Naive B cell (primary cell): ENCODE results near the gene GRID2. TPM values are rescaled to one million over a fixed set of nuclear protein-coding genes. Genes with fewer than 3 reads are reported as not detected.

Source experiments
- ATAC-seq, 2 donors: fragments of 150-1000 bp; cut with Tn5 transposase; 2 replicates each; pipeline ENCODE4 v1.10.0; 2021; ENCODE audit warnings: low read depth in 2 of 2, mild to moderate bottlenecking in 2 of 2, moderate library complexity in 2 of 2
- DNase-seq: peaks from one replicate; pipeline ENCODE4 v3.0.0; 2022
- H3K27ac Mint-ChIP-seq, 6 donors: one replicate each; pipeline ENCODE4 v1.8.0; 2020 to 2022; ENCODE audit warnings: mild to moderate bottlenecking in 6 of 6, mixed read lengths in 6 of 6, moderate library complexity in 5 of 6, inconsistent platforms in 2 of 6
- H3K27me3 Mint-ChIP-seq, 3 donors: one replicate each; pipeline ENCODE4 v1.8.0; 2021 to 2022; ENCODE audit warnings: mixed read lengths in 3 of 3, mild to moderate bottlenecking in 1 of 3
- H3K36me3 Mint-ChIP-seq, 2 donors: one replicate each; pipeline ENCODE4 v1.8.0; 2020 to 2022; ENCODE audit warnings: mixed read lengths in 2 of 2, inconsistent platforms in 1 of 2, mild to moderate bottlenecking in 1 of 2
- H3K4me1 Mint-ChIP-seq, 3 donors: one replicate each; pipeline ENCODE4 v1.8.0; 2020 to 2022; ENCODE audit warnings: mixed read lengths in 3 of 3, inconsistent platforms in 1 of 3, mild to moderate bottlenecking in 1 of 3, moderate library complexity in 1 of 3
- H3K4me3 Mint-ChIP-seq, 8 donors: one replicate each; pipeline ENCODE4 v1.8.0; 2020 to 2022; ENCODE audit warnings: mild to moderate bottlenecking in 8 of 8, mixed read lengths in 8 of 8, moderate library complexity in 8 of 8, inconsistent platforms in 2 of 8
- H3K9me3 Mint-ChIP-seq, 7 donors: one replicate each; pipeline ENCODE4 v1.8.0; 2020 to 2022; ENCODE audit warnings: mixed read lengths in 7 of 7, mild to moderate bottlenecking in 5 of 7, inconsistent platforms in 2 of 7, moderate library complexity in 1 of 7
- polyA plus RNA-seq, 6 donors: library from polyadenylated mRNA; unstranded; fragments of 300-500 nt; fragmentation: Illumina TruSeq; gene quantifications; one replicate each; pipeline ENCODE4 v1.2.3, GENCODE V29; 2021; ENCODE audit warnings: low read depth in 6 of 6

The GRID2 gene
- polyA plus RNA-seq, 6 donors from 2014 or later = not detected

- Mint-ChIP-seq H3K36me3 (no peaks in the 10 kb centered on the region), H3K27me3 (no peaks in the 10 kb centered on the region), H3K4me3 (no peak overlapping the region), H3K9me3 (peaks cover 0 to 13% (median 2%) of the 10 kb centered on the region in 7 donors), H3K4me1 (no peaks in the 10 kb centered on the region), H3K27ac (no peak overlapping the region)
- ATAC-seq (no peak), DNase-seq (no peak)
These were observed 1110.3 kb downstream of the GRID2 start for GRCh38 chr4:93414041-93414550.

- Mint-ChIP-seq H3K4me1 (no peaks in the 10 kb centered on the region), H3K27ac (no peak overlapping the region), H3K36me3 (no peaks in the 10 kb centered on the region), H3K4me3 (no peak overlapping the region), H3K9me3 (peaks cover 0 to 8% (median 0%) of the 10 kb centered on the region in 7 donors), H3K27me3 (no peaks in the 10 kb centered on the region)
- ATAC-seq (no peak), DNase-seq (no peak)
These were observed 1112.8 kb downstream of the GRID2 start for GRCh38 chr4:93416344-93417128.

GRCh38 chr4:93431371-93431770, 1127.6 kb downstream of the GRID2 start:
- DNase-seq (no peak), ATAC-seq (no peak)
- Mint-ChIP-seq H3K9me3 (peaks cover 0 to 9% (median 3%) of the 10 kb centered on the region in 7 donors), H3K4me1 (no peaks in the 10 kb centered on the region), H3K27ac (no peak overlapping the region), H3K27me3 (no peaks in the 10 kb centered on the region), H3K4me3 (no peak overlapping the region), H3K36me3 (no peaks in the 10 kb centered on the region)

- no peaks in the 10 kb centered on the region for H3K27me3 Mint-ChIP-seq
- DNase-seq (no peak), ATAC-seq (no peak)
- H3K27ac Mint-ChIP-seq = no peak overlapping the region
- no peaks in the 10 kb centered on the region for H3K4me1 Mint-ChIP-seq
- H3K36me3 Mint-ChIP-seq = no peaks in the 10 kb centered on the region
- H3K4me3 Mint-ChIP-seq = no peak overlapping the region
- H3K9me3 Mint-ChIP-seq = peaks cover 0 to 9% (median 5%) of the 10 kb centered on the region in 7 donors
These were observed 1130.1 kb downstream of the GRID2 start for GRCh38 chr4:93433840-93434239.

- Mint-ChIP-seq H3K9me3 (peaks cover 0 to 16% (median 5%) of the 10 kb centered on the region in 7 donors), H3K27me3 (no peaks in the 10 kb centered on the region), H3K27ac (no peak overlapping the region), H3K36me3 (no peaks in the 10 kb centered on the region), H3K4me3 (no peak overlapping the region), H3K4me1 (no peaks in the 10 kb centered on the region)
- DNase-seq (no peak), ATAC-seq (no peak)
These were observed 1132.3 kb downstream of the GRID2 start for GRCh38 chr4:93436000-93436626.

GRCh38 chr4:93437991-93438390, 1134.2 kb downstream of the GRID2 start:
- Mint-ChIP-seq H3K4me3 (no peak overlapping the region), H3K36me3 (no peaks in the 10 kb centered on the region), H3K27me3 (no peaks in the 10 kb centered on the region), H3K4me1 (no peaks in the 10 kb centered on the region), H3K27ac (no peak overlapping the region), H3K9me3 (peaks cover 0 to 16% (median 5%) of the 10 kb centered on the region in 7 donors)
- DNase-seq = no peak
- no peak for ATAC-seq

- H3K27ac Mint-ChIP-seq = no peak overlapping the region
- H3K27me3 Mint-ChIP-seq = no peaks in the 10 kb centered on the region
- ATAC-seq = no peak
- no peak overlapping the region for H3K4me3 Mint-ChIP-seq
- no peak for DNase-seq
- no peaks in the 10 kb centered on the region for H3K36me3 Mint-ChIP-seq
- H3K9me3 Mint-ChIP-seq = peaks cover 0 to 5% (median 2%) of the 10 kb centered on the region in 7 donors
- H3K4me1 Mint-ChIP-seq = no peaks in the 10 kb centered on the region
These were observed 1141.1 kb downstream of the GRID2 start for GRCh38 chr4:93444860-93445259.

- Mint-ChIP-seq H3K4me1 (no peaks in the 10 kb centered on the region), H3K9me3 (peaks cover 0 to 4% (median 0%) of the 10 kb centered on the region in 7 donors), H3K36me3 (no peaks in the 10 kb centered on the region), H3K27me3 (no peaks in the 10 kb centered on the region), H3K27ac (no peak overlapping the region), H3K4me3 (no peak overlapping the region)
- DNase-seq (no peak), ATAC-seq (no peak)
These were observed 1142.3 kb downstream of the GRID2 start for GRCh38 chr4:93446038-93446437.

GRCh38 chr4:93448691-93449293, 1145.0 kb downstream of the GRID2 start:
- peaks cover 0 to 4% (median 0%) of the 10 kb centered on the region in 7 donors for H3K9me3 Mint-ChIP-seq
- DNase-seq (no peak), ATAC-seq (no peak)
- no peak overlapping the region for H3K27ac Mint-ChIP-seq
- no peaks in the 10 kb centered on the region for H3K27me3 Mint-ChIP-seq
- H3K4me1 Mint-ChIP-seq = no peaks in the 10 kb centered on the region
- H3K4me3 Mint-ChIP-seq = no peak overlapping the region
- no peaks in the 10 kb centered on the region for H3K36me3 Mint-ChIP-seq

- H3K27ac Mint-ChIP-seq = no peak overlapping the region
These were observed 1148.2 kb downstream of the GRID2 start for GRCh38 chr4:93451954-93452353.

GRCh38 chr4:93461541-93461940, 1157.8 kb downstream of the GRID2 start:
- peaks cover 0 to 4% (median 0%) of the 10 kb centered on the region in 7 donors for H3K9me3 Mint-ChIP-seq
- H3K27me3 Mint-ChIP-seq = no peaks in the 10 kb centered on the region
- H3K36me3 Mint-ChIP-seq = no peaks in the 10 kb centered on the region
- ATAC-seq (no peak), DNase-seq (no peak)
- no peaks in the 10 kb centered on the region for H3K4me1 Mint-ChIP-seq
- no peak overlapping the region for H3K4me3 Mint-ChIP-seq
- no peak overlapping the region for H3K27ac Mint-ChIP-seq

More at GRCh38 chr4:93451954-93452353, 1148.2 kb downstream of the GRID2 start:
- Mint-ChIP-seq H3K36me3 (no peaks in the 10 kb centered on the region), H3K9me3 (peaks cover 0 to 5% (median 0%) of the 10 kb centered on the region in 7 donors), H3K27me3 (no peaks in the 10 kb centered on the region), H3K4me1 (no peaks in the 10 kb centered on the region), H3K4me3 (no peak overlapping the region)
- DNase-seq (no peak), ATAC-seq (no peak)

GRCh38 chr4:93466446-93466845, 1162.7 kb downstream of the GRID2 start:
- peaks cover 0 to 2% (median 0%) of the 10 kb centered on the region in 7 donors for H3K9me3 Mint-ChIP-seq
- DNase-seq (no peak), ATAC-seq (no peak)
- H3K4me1 Mint-ChIP-seq = no peaks in the 10 kb centered on the region
- H3K4me3 Mint-ChIP-seq = no peak overlapping the region
- H3K27me3 Mint-ChIP-seq = no peaks in the 10 kb centered on the region
- no peaks in the 10 kb centered on the region for H3K36me3 Mint-ChIP-seq
- no peak overlapping the region for H3K27ac Mint-ChIP-seq

GRCh38 chr4:93467484-93468155, 1163.9 kb downstream of the GRID2 start:
- no peak for ATAC-seq
- Mint-ChIP-seq H3K36me3 (no peaks in the 10 kb centered on the region), H3K4me3 (no peak overlapping the region), H3K9me3 (peaks cover 0 to 2% (median 0%) of the 10 kb centered on the region in 7 donors), H3K27me3 (no peaks in the 10 kb centered on the region), H3K4me1 (no peaks in the 10 kb centered on the region), H3K27ac (no peak overlapping the region)
- DNase-seq = no peak
